Measurements from ENCODE around the gene ASXL1.

Gene ASXL1

GRCh38 chr20:32458061-32458836 lies 100.1 kb downstream of the ASXL1 start:
- peaks cover 39 to 45% of the 10 kb centered on the region in 2 donors for H3K36me3 ChIP-seq (ENCODE audit: control insufficient read depth in 2 of 2, insufficient read depth in 2 of 2, low read length in 2 of 2)
- H3K9me3 ChIP-seq (ENCODE audit: control insufficient read depth in 2 of 2, low read length in 2 of 2), result no peaks in the 10 kb centered on the region
- H3K9ac ChIP-seq (ENCODE audit: low read depth in 1 of 2, low read length in 2 of 2), result no peak overlapping the region
- no peaks in the 10 kb centered on the region for H3K27me3 ChIP-seq (ENCODE audit: control insufficient read depth in 2 of 2, insufficient read depth in 2 of 2, low read length in 2 of 2)
- peaks cover 6 to 13% of the 10 kb centered on the region in 2 donors for H3K4me1 ChIP-seq (ENCODE audit: control insufficient read depth in 2 of 2, insufficient read depth in 2 of 2, low read length in 2 of 2)
- H3K4me3 ChIP-seq (ENCODE audit: low read length in 2 of 2), result no peak overlapping the region
- H3K27ac ChIP-seq (ENCODE audit: low read depth in 2 of 2, low read length in 2 of 2), result no peak overlapping the region

- Histone ChIP-seq H3K4me3 (ENCODE audit: low read length in 2 of 2) (no peak overlapping the region), H3K4me1 (ENCODE audit: control insufficient read depth in 2 of 2, insufficient read depth in 2 of 2, low read length in 2 of 2) (peaks cover 12 to 19% of the 10 kb centered on the region in 2 donors), H3K9ac (ENCODE audit: low read depth in 1 of 2, low read length in 2 of 2) (no peak overlapping the region), H3K36me3 (ENCODE audit: control insufficient read depth in 2 of 2, insufficient read depth in 2 of 2, low read length in 2 of 2) (peaks cover 33 to 39% of the 10 kb centered on the region in 2 donors), H3K9me3 (ENCODE audit: control insufficient read depth in 2 of 2, low read length in 2 of 2) (no peaks in the 10 kb centered on the region), H3K27ac (ENCODE audit: low read depth in 2 of 2, low read length in 2 of 2) (no peak overlapping the region), H3K27me3 (ENCODE audit: control insufficient read depth in 2 of 2, insufficient read depth in 2 of 2, low read length in 2 of 2) (no peaks in the 10 kb centered on the region)
Measured at GRCh38 chr20:32458837-32459220, 100.7 kb downstream of the ASXL1 start.

GRCh38 chr20:32460231-32460630 lies 102.1 kb downstream of the ASXL1 start:
- H3K4me1 ChIP-seq (ENCODE audit: control insufficient read depth in 2 of 2, insufficient read depth in 2 of 2, low read length in 2 of 2), result peaks cover 26 to 33% of the 10 kb centered on the region in 2 donors
- no peaks in the 10 kb centered on the region for H3K27me3 ChIP-seq (ENCODE audit: control insufficient read depth in 2 of 2, insufficient read depth in 2 of 2, low read length in 2 of 2)
- H3K36me3 ChIP-seq (ENCODE audit: control insufficient read depth in 2 of 2, insufficient read depth in 2 of 2, low read length in 2 of 2), result peaks cover 20 to 26% of the 10 kb centered on the region in 2 donors
- H3K9ac ChIP-seq (ENCODE audit: low read depth in 1 of 2, low read length in 2 of 2), result no peak overlapping the region
- H3K27ac ChIP-seq (ENCODE audit: low read depth in 2 of 2, low read length in 2 of 2), result no peak overlapping the region
- H3K4me3 ChIP-seq (ENCODE audit: low read length in 2 of 2), result no peak overlapping the region
- no peaks in the 10 kb centered on the region for H3K9me3 ChIP-seq (ENCODE audit: control insufficient read depth in 2 of 2, low read length in 2 of 2)

- H3K9ac ChIP-seq (ENCODE audit: low read depth in 1 of 2, low read length in 2 of 2), result no peak overlapping the region
- no peaks in the 10 kb centered on the region for H3K9me3 ChIP-seq (ENCODE audit: control insufficient read depth in 2 of 2, low read length in 2 of 2)
- no peak overlapping the region for H3K27ac ChIP-seq (ENCODE audit: low read depth in 2 of 2, low read length in 2 of 2)
- H3K4me1 ChIP-seq (ENCODE audit: control insufficient read depth in 2 of 2, insufficient read depth in 2 of 2, low read length in 2 of 2), result peaks cover 31 to 39% of the 10 kb centered on the region in 2 donors
- peaks cover 15 to 21% of the 10 kb centered on the region in 2 donors for H3K36me3 ChIP-seq (ENCODE audit: control insufficient read depth in 2 of 2, insufficient read depth in 2 of 2, low read length in 2 of 2)
- no peak overlapping the region for H3K4me3 ChIP-seq (ENCODE audit: low read length in 2 of 2)
- H3K27me3 ChIP-seq (ENCODE audit: control insufficient read depth in 2 of 2, insufficient read depth in 2 of 2, low read length in 2 of 2), result no peaks in the 10 kb centered on the region
Measured at GRCh38 chr20:32460683-32461320, 102.7 kb downstream of the ASXL1 start.

GRCh38 chr20:32461836-32462600 lies 103.9 kb downstream of the ASXL1 start:
- Histone ChIP-seq H3K36me3 (ENCODE audit: control insufficient read depth in 2 of 2, insufficient read depth in 2 of 2, low read length in 2 of 2) (peaks cover 9 to 15% of the 10 kb centered on the region in 2 donors), H3K27me3 (ENCODE audit: control insufficient read depth in 2 of 2, insufficient read depth in 2 of 2, low read length in 2 of 2) (no peaks in the 10 kb centered on the region), H3K27ac (ENCODE audit: low read depth in 2 of 2, low read length in 2 of 2) (peak overlapping the region in 1 of 2 donors; percentile 1), H3K4me3 (ENCODE audit: low read length in 2 of 2) (no peak overlapping the region), H3K9ac (ENCODE audit: low read depth in 1 of 2, low read length in 2 of 2) (no peak overlapping the region), H3K9me3 (ENCODE audit: control insufficient read depth in 2 of 2, low read length in 2 of 2) (no peaks in the 10 kb centered on the region), H3K4me1 (ENCODE audit: control insufficient read depth in 2 of 2, insufficient read depth in 2 of 2, low read length in 2 of 2) (peaks cover 43 to 48% of the 10 kb centered on the region in 2 donors)

GRCh38 chr20:32462900-32463641 lies 104.9 kb downstream of the ASXL1 start:
- Histone ChIP-seq H3K9me3 (ENCODE audit: control insufficient read depth in 2 of 2, low read length in 2 of 2) (no peaks in the 10 kb centered on the region), H3K4me1 (ENCODE audit: control insufficient read depth in 2 of 2, insufficient read depth in 2 of 2, low read length in 2 of 2) (peaks cover 54 to 56% of the 10 kb centered on the region in 2 donors), H3K4me3 (ENCODE audit: low read length in 2 of 2) (peak overlapping the region; percentile 4 to 13), H3K27ac (ENCODE audit: low read depth in 2 of 2, low read length in 2 of 2) (peak overlapping the region; percentile 97), H3K27me3 (ENCODE audit: control insufficient read depth in 2 of 2, insufficient read depth in 2 of 2, low read length in 2 of 2) (no peaks in the 10 kb centered on the region), H3K9ac (ENCODE audit: low read depth in 1 of 2, low read length in 2 of 2) (peak overlapping the region; percentile 42 to 67), H3K36me3 (ENCODE audit: control insufficient read depth in 2 of 2, insufficient read depth in 2 of 2, low read length in 2 of 2) (peaks cover 9 to 15% of the 10 kb centered on the region in 2 donors)

GRCh38 chr20:32463642-32464400 lies 105.7 kb downstream of the ASXL1 start:
- H3K9ac ChIP-seq (ENCODE audit: low read depth in 1 of 2, low read length in 2 of 2), result peak overlapping the region; percentile 44 to 67
- H3K27ac ChIP-seq (ENCODE audit: low read depth in 2 of 2, low read length in 2 of 2), result peak overlapping the region; percentile 97
- H3K27me3 ChIP-seq (ENCODE audit: control insufficient read depth in 2 of 2, insufficient read depth in 2 of 2, low read length in 2 of 2), result no peaks in the 10 kb centered on the region
- peaks cover 9 to 11% of the 10 kb centered on the region in 2 donors for H3K36me3 ChIP-seq (ENCODE audit: control insufficient read depth in 2 of 2, insufficient read depth in 2 of 2, low read length in 2 of 2)
- H3K9me3 ChIP-seq (ENCODE audit: control insufficient read depth in 2 of 2, low read length in 2 of 2), result no peaks in the 10 kb centered on the region
- peaks cover 58 to 59% of the 10 kb centered on the region in 2 donors for H3K4me1 ChIP-seq (ENCODE audit: control insufficient read depth in 2 of 2, insufficient read depth in 2 of 2, low read length in 2 of 2)
- H3K4me3 ChIP-seq (ENCODE audit: low read length in 2 of 2), result peak overlapping the region; percentile 4 to 13

GRCh38 chr20:32464401-32465091 lies 106.4 kb downstream of the ASXL1 start:
- H3K4me3 ChIP-seq (ENCODE audit: low read length in 2 of 2), result peak overlapping the region in 1 of 2 donors; percentile 12

More at GRCh38 chr20:32464401-32465091, 106.4 kb downstream of the ASXL1 start:
- Histone ChIP-seq H3K36me3 (ENCODE audit: control insufficient read depth in 2 of 2, insufficient read depth in 2 of 2, low read length in 2 of 2) (peaks cover 9 to 11% of the 10 kb centered on the region in 2 donors), H3K27me3 (ENCODE audit: control insufficient read depth in 2 of 2, insufficient read depth in 2 of 2, low read length in 2 of 2) (no peaks in the 10 kb centered on the region), H3K4me1 (ENCODE audit: control insufficient read depth in 2 of 2, insufficient read depth in 2 of 2, low read length in 2 of 2) (peaks cover 59 to 61% of the 10 kb centered on the region in 2 donors), H3K9ac (ENCODE audit: low read depth in 1 of 2, low read length in 2 of 2) (peak overlapping the region; percentile 44 to 67), H3K27ac (ENCODE audit: low read depth in 2 of 2, low read length in 2 of 2) (peak overlapping the region; percentile 97), H3K9me3 (ENCODE audit: control insufficient read depth in 2 of 2, low read length in 2 of 2) (no peaks in the 10 kb centered on the region)
